Neuronal stem cell (in vitro differentiated cells): ENCODE data around the gene DDX59.

Experiments
- DNase-seq: peaks from one replicate; pipeline ENCODE4 v3.0.0-alpha.2; 2013; ENCODE audit warnings: low spot score
- H2AFZ ChIP-seq: one replicate; pipeline ENCODE4 v1.6.1; 2013; ENCODE audit warnings: mild to moderate bottlenecking, low read length, inconsistent platforms
- H2AK5ac ChIP-seq: 2 replicates; pipeline ENCODE4 v1.6.1; 2013; ENCODE audit warnings: low read depth, mild to moderate bottlenecking, inconsistent platforms, low read length, moderate library complexity, mixed read lengths
- H2BK120ac ChIP-seq: 2 replicates; pipeline ENCODE4 v1.6.1; 2013; ENCODE audit warnings: low read depth, mild to moderate bottlenecking, inconsistent platforms, low read length, moderate library complexity, mixed read lengths
- H2BK12ac ChIP-seq: one replicate; pipeline ENCODE4 v1.6.1; 2013; ENCODE audit warnings: low read length, inconsistent platforms
- H2BK15ac ChIP-seq: 2 replicates; pipeline ENCODE4 v1.6.1; 2013; ENCODE audit warnings: mild to moderate bottlenecking, low read length, inconsistent platforms, mixed read lengths
- H2BK5ac ChIP-seq: one replicate; pipeline ENCODE4 v1.6.1; 2013; ENCODE audit warnings: inconsistent platforms, mild to moderate bottlenecking, low read length, moderate library complexity
- H3K14ac ChIP-seq: one replicate; pipeline ENCODE4 v1.6.1; 2013; ENCODE audit warnings: low read length, inconsistent platforms
- H3K18ac ChIP-seq: 2 replicates; pipeline ENCODE4 v1.6.1; 2013; ENCODE audit warnings: low read length, inconsistent platforms
- H3K23ac ChIP-seq: 2 replicates; pipeline ENCODE4 v1.6.1; 2013; ENCODE audit warnings: low read depth, mild to moderate bottlenecking, mixed read lengths, low read length, inconsistent platforms; ENCODE audit not compliant: poor library complexity
- H3K27ac ChIP-seq: replicated peaks from 3 replicates; pipeline ENCODE4 v1.5.1; 2013; ENCODE audit warnings: low read length, inconsistent platforms
- H3K27me3 ChIP-seq, 3 experiments: 2 replicates each; pipeline ENCODE4 v1.6.1; 2013; ENCODE audit warnings: low read length in 3 of 3, mild to moderate bottlenecking in 2 of 3, inconsistent platforms in 1 of 3, low read depth in 1 of 3, mixed read lengths in 1 of 3, moderate library complexity in 1 of 3; ENCODE audit not compliant: control insufficient read depth in 3 of 3, insufficient read depth in 3 of 3
- H3K36me3 ChIP-seq, 2 donors: replicated peaks in 1 of 2; 2 replicates each; pipeline ENCODE4 v1.6.1; 2013; ENCODE audit warnings: low read length in 2 of 2; ENCODE audit not compliant: control insufficient read depth in 2 of 2, insufficient read depth in 2 of 2
- H3K4ac ChIP-seq: 2 replicates; pipeline ENCODE4 v1.6.1; 2013; ENCODE audit warnings: inconsistent platforms, mild to moderate bottlenecking, low read length, moderate library complexity
- H3K4me1 ChIP-seq, 2 donors: 1 replicate in 1 of 2; 2 replicates in 1 of 2; pipeline ENCODE4 v1.6.1; 2013; ENCODE audit warnings: low read length in 2 of 2, low read depth in 1 of 2; ENCODE audit not compliant: control insufficient read depth in 2 of 2, insufficient read depth in 1 of 2
- H3K4me2 ChIP-seq: one replicate; pipeline ENCODE4 v1.6.1; 2013; ENCODE audit warnings: mild to moderate bottlenecking, low read length, inconsistent platforms; ENCODE audit not compliant: insufficient read depth, poor library complexity, severe bottlenecking
- H3K4me3 ChIP-seq, 2 donors: 2 replicates each; pipeline ENCODE4 v1.5.1; 2013; ENCODE audit warnings: low read length in 2 of 2, mild to moderate bottlenecking in 2 of 2, inconsistent platforms in 1 of 2, moderate library complexity in 1 of 2
- H3K79me1 ChIP-seq: one replicate; pipeline ENCODE4 v1.6.1; 2013; ENCODE audit warnings: low read depth, mild to moderate bottlenecking, inconsistent platforms, low read length, moderate library complexity
- H3K9ac ChIP-seq: one replicate; pipeline ENCODE4 v1.6.1; 2013; ENCODE audit warnings: mild to moderate bottlenecking, low read depth, low read length, inconsistent platforms; ENCODE audit not compliant: poor library complexity
- H3K9me3 ChIP-seq, 2 donors: replicated peaks in 1 of 2; 2 replicates each; pipeline versions ENCODE3 to v1.6.1; 2013; ENCODE audit warnings: low read length in 2 of 2, mild to moderate bottlenecking in 2 of 2, inconsistent platforms in 1 of 2, low read depth in 1 of 2, mixed read lengths in 1 of 2, moderate library complexity in 1 of 2; ENCODE audit not compliant: control insufficient read depth in 2 of 2, insufficient read depth in 1 of 2
- H4K8ac ChIP-seq: one replicate; pipeline ENCODE4 v1.6.1; 2013; ENCODE audit warnings: low read depth, mild to moderate bottlenecking, inconsistent platforms, low read length, moderate library complexity
- H4K91ac ChIP-seq: one replicate; pipeline ENCODE4 v1.6.1; 2013; ENCODE audit warnings: low read length, low read depth, mild to moderate bottlenecking, inconsistent platforms; ENCODE audit not compliant: poor library complexity
- WGBS, 2 donors: extraction: QIAGEN DNeasy Blood & Tissue Kit; methylation state at CpG; one replicate each; pipeline ENCODE4 v1.1.7; 2013; ENCODE audit warnings: missing lambda C conversion rate in 2 of 2, mixed read lengths in 1 of 2; ENCODE audit not compliant: insufficient read length in 2 of 2, insufficient replicate concordance in 1 of 2; ENCODE audit errors: extremely low coverage in 2 of 2; 5-methylcytosine and 5-hydroxymethylcytosine counted together

The DDX59 gene

DNA sequence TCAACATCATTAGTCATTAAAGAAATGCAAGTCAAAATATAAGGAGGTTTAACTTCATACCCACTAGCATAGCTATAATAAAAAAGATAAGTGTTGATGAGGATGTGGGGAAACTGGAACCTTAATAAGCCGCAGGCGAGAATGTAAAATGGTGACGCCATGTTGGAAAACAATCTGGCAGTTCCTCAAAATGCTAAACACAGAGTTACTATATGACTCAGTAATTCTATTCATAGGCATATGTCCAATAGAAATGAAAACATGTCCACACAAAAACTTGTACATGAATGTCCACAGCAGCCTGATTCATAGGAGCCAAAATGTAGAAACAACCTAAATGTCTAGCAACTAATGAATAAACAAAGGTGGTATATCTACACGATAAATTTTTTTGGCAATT is 23.2 kb downstream of the DDX59 start:
- no peak overlapping the region for H3K9ac ChIP-seq
- H3K36me3 ChIP-seq: peaks cover 4 to 81% of the 10 kb centered on the region in 2 donors
- H3K14ac ChIP-seq: no peak overlapping the region
- no peak overlapping the region for H4K91ac ChIP-seq
- H2BK120ac ChIP-seq: no peak overlapping the region
- H3K4ac ChIP-seq: no peak overlapping the region
- H3K79me1 ChIP-seq: no peaks in the 10 kb centered on the region
- no peak overlapping the region for H2AK5ac ChIP-seq
- no peak overlapping the region for H2BK5ac ChIP-seq
- no peak for DNase-seq
- H3K4me2 ChIP-seq: no peak overlapping the region
- H2BK12ac ChIP-seq: no peak overlapping the region
- H2BK15ac ChIP-seq: no peak overlapping the region
- no CpG with 5 or more reads among the region's 4 CpGs for WGBS, 2 donors
- H3K23ac ChIP-seq: no peak overlapping the region
- no peak overlapping the region for H4K8ac ChIP-seq
- H3K9me3 ChIP-seq: no peaks in the 10 kb centered on the region
- H3K27me3 ChIP-seq: no peaks in the 10 kb centered on the region
- H3K4me1 ChIP-seq: no peaks in the 10 kb centered on the region
- no peak overlapping the region for H3K18ac ChIP-seq
- no peak overlapping the region for H3K27ac ChIP-seq
- H3K4me3 ChIP-seq: no peak overlapping the region
- H2AFZ ChIP-seq: no peak overlapping the region

DNA sequence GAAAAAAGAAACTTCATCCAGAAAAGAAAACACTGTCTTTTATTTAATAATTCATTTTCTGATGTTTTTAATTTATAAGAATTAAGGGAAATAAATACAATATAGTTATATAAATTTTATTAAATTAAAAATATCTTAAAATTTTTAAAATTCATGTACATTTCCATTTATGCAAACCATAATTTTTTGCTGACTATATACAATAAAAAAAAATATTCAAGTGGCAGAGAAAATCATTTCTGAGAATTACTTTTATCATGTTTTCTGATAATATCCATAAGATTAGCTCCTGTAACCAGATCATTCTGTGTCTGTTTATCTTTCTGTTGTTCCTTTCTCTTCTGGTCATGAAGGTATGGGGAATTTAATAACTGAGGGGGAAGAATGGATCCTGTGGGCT is 25.7 kb downstream of the DDX59 start:
- Histone ChIP-seq H3K9ac (no peak overlapping the region), H3K4ac (no peak overlapping the region), H2BK120ac (no peak overlapping the region), H2BK15ac (no peak overlapping the region), H3K27ac (no peak overlapping the region), H3K36me3 (peaks cover 4 to 74% of the 10 kb centered on the region in 2 donors), H4K91ac (no peak overlapping the region), H3K14ac (no peak overlapping the region), H3K23ac (no peak overlapping the region), H2AFZ (no peak overlapping the region), H2BK5ac (no peak overlapping the region), H3K27me3 (no peaks in the 10 kb centered on the region), H3K4me2 (no peak overlapping the region), H2AK5ac (no peak overlapping the region), H2BK12ac (no peak overlapping the region), H3K18ac (no peak overlapping the region), H3K4me3 (no peak overlapping the region), H3K9me3 (no peaks in the 10 kb centered on the region), H3K79me1 (no peaks in the 10 kb centered on the region), H4K8ac (no peak overlapping the region), H3K4me1 (no peaks in the 10 kb centered on the region)
- no peak for DNase-seq

DNA sequence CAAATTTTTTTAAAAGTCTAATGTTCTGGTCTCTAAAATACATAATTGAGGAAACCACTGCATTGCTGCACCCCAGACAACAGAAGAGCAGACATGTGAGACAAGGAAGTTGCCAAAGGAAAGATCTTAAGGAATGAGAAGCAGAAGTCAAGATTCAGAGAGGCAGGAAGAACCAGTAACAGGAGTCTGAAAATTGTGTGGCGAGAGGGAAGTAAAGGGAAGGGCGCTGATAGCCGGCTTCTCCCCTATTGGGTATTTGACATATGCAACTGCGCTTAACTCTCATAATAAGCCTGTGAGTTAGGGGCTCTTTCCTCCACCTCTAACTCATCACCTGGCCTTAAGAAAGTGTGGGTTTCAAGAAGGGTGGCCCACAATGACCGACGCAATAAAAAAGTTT is 27.2 kb downstream of the DDX59 start:
- Histone ChIP-seq H4K91ac (no peak overlapping the region), H2AK5ac (no peak overlapping the region), H3K18ac (no peak overlapping the region), H2BK15ac (no peak overlapping the region), H3K79me1 (no peaks in the 10 kb centered on the region), H2BK12ac (no peak overlapping the region), H2BK5ac (no peak overlapping the region), H3K27ac (no peak overlapping the region), H3K4me1 (no peaks in the 10 kb centered on the region), H3K4me3 (no peak overlapping the region), H4K8ac (no peak overlapping the region), H2AFZ (no peak overlapping the region), H3K9me3 (peaks cover 0 to 2% of the 10 kb centered on the region in 2 donors), H3K27me3 (no peaks in the 10 kb centered on the region), H3K4me2 (no peak overlapping the region), H3K9ac (no peak overlapping the region), H3K14ac (no peak overlapping the region), H3K36me3 (peaks cover 2 to 58% of the 10 kb centered on the region in 2 donors), H2BK120ac (no peak overlapping the region), H3K23ac (no peak overlapping the region), H3K4ac (no peak overlapping the region)
- no CpG with 5 or more reads among the region's 6 CpGs for WGBS, 2 donors
- DNase-seq: no peak

DNA sequence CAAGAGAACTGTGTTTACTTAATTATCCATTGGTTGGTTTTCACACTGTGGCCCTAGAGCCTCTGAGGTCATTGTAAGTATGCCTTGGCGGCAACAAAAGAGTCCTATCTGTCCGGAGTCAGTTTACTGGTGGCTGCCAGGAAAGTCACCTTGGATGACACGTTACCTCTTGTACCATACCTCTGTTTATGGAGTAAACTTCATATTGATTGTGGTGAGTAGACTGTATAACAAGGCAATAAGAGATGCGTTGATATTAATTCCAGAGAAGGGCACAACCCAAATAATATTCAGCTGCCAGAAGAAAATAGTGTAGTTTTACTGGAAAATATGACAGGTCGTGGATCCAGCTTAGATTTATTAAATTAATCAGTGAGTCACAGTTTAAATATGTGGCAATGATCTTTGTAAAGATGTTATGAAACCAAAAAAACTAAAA is 28.7 kb downstream of the DDX59 start:
- Histone ChIP-seq H3K14ac (no peak overlapping the region), H3K27me3 (no peaks in the 10 kb centered on the region), H3K18ac (no peak overlapping the region), H4K8ac (no peak overlapping the region), H3K79me1 (no peaks in the 10 kb centered on the region), H2BK15ac (no peak overlapping the region), H3K4me2 (no peak overlapping the region), H2BK120ac (no peak overlapping the region), H2AK5ac (no peak overlapping the region), H3K27ac (no peak overlapping the region), H3K9me3 (peaks cover 0 to 2% of the 10 kb centered on the region in 2 donors), H3K4ac (no peak overlapping the region), H3K23ac (no peak overlapping the region), H3K9ac (no peak overlapping the region), H3K4me1 (no peaks in the 10 kb centered on the region), H3K4me3 (no peak overlapping the region), H2AFZ (no peak overlapping the region), H3K36me3 (peaks cover 0 to 43% of the 10 kb centered on the region in 2 donors), H4K91ac (no peak overlapping the region), H2BK12ac (no peak overlapping the region), H2BK5ac (no peak overlapping the region)
- WGBS, 2 donors: no CpG with 5 or more reads among the region's 5 CpGs
- no peak for DNase-seq
